ENCODE results near the gene SAE1. TPM values are rescaled to one million over a fixed set of nuclear protein-coding genes. Genes with fewer than 3 reads are reported as not detected.

Gene SAE1
- total and polyA plus RNA-seq, 10 of the 15 experiments (the other 5 are each of a cell fraction or from before 2014, with no cell fraction given), result 62.0 to 246 (median 148) TPM

GRCh38 chr19:47112166-47112996 is 18.3 kb upstream of the SAE1 start (continued):
- TF ChIP-seq SMAD5 (IDR thresholded peaks at IDR 0.05; ENCODE audit: low read depth), result peak; percentile 74; the same call in 1 of the 2 replicates
- TF ChIP-seq FOXM1 (IDR thresholded peaks at IDR 0.05; ENCODE audit: low read depth, low read length), result no peak
- peak; percentile 17; the same call in 1 of the 2 replicates for TF ChIP-seq ASH2L (IDR thresholded peaks at IDR 0.05; ENCODE audit: borderline replicate concordance, low read depth)
- TF ChIP-seq NR2F1 (conservative IDR thresholded peaks at IDR 0.05), result peak; percentile 84
- TF ChIP-seq ZNF207 (IDR thresholded peaks at IDR 0.05; ENCODE audit: borderline replicate concordance), result peak; percentile 62
- no peak; the same call in 1 of the 2 replicates for TF ChIP-seq CREM (IDR thresholded peaks at IDR 0.05; ENCODE audit: low read depth)
- TF ChIP-seq ATF7 (IDR thresholded peaks at IDR 0.05; ENCODE audit: low read depth), result 0 out of 2 replicates have a peak, but pooled peaks have one; percentile 37
- TF ChIP-seq RAD51 (IDR thresholded peaks at IDR 0.05), result no peak
- no peak for TF ChIP-seq IRF4 (IDR thresholded peaks at IDR 0.05; ENCODE audit: low read depth, low read length)
- no peak for TF ChIP-seq MYB (IDR thresholded peaks at IDR 0.05; ENCODE audit: borderline replicate concordance, low read depth, low read length)
- peak; percentile 42; the same call in 1 of the 2 replicates for TF ChIP-seq RB1 (IDR thresholded peaks at IDR 0.05; ENCODE audit: borderline replicate concordance)
- TF ChIP-seq EED (IDR thresholded peaks at IDR 0.05; ENCODE audit: low read depth), result no peak
- no peak; the same call in 1 of the 2 replicates for TF ChIP-seq CREB1 (IDR thresholded peaks at IDR 0.05; ENCODE audit: low read depth)
- TF ChIP-seq CEBPB (IDR thresholded peaks at IDR 0.05; ENCODE audit: borderline replicate concordance in 1 of 2, low read depth in 2 of 2, low read length in 2 of 2), result no peak
- peak; percentile 18 for TF ChIP-seq BCL3 (IDR thresholded peaks at IDR 0.05; ENCODE audit: borderline replicate concordance, insufficient read depth, low read depth, low read length, poor library complexity, severe bottlenecking)
- no peak for TF ChIP-seq NFYB (IDR thresholded peaks at IDR 0.05; ENCODE audit: insufficient read depth, low read depth, low read length)
- TF ChIP-seq ZNF622 (IDR thresholded peaks at IDR 0.05), result no peak
- peak; percentile 40; the same call in 1 of the 2 replicates for TF ChIP-seq POLR2AphosphoS2 (IDR thresholded peaks at IDR 0.05; ENCODE audit: low read depth, low read length)
- no peak for TF ChIP-seq JUNB (IDR thresholded peaks at IDR 0.05)
- TF ChIP-seq ZNF592 (IDR thresholded peaks at IDR 0.05), result peak; percentile 82; the same call in 1 of the 2 replicates
- TF ChIP-seq POLR2A (IDR thresholded peaks at IDR 0.05; ENCODE audit: low read depth, low read length), result peak; percentile 81
- no peak for TF ChIP-seq NFIC (IDR thresholded peaks at IDR 0.05; ENCODE audit: low read depth, low read length)
- no peak for TF ChIP-seq SPI1 (IDR thresholded peaks at IDR 0.05; ENCODE audit: borderline replicate concordance, insufficient read depth, low read depth, low read length)
- TF ChIP-seq MEF2B (IDR thresholded peaks at IDR 0.05; ENCODE audit: partially characterized antibody, poor library complexity, severe bottlenecking), result no peak
- TF ChIP-seq RCOR1 (conservative IDR thresholded peaks at IDR 0.05; ENCODE audit: low read depth, low read length), result no peak
- no peak for TF ChIP-seq RAD21 (IDR thresholded peaks at IDR 0.05; ENCODE audit: insufficient read depth, low read depth, low read length)
- TF ChIP-seq POU2F2 (IDR thresholded peaks at IDR 0.05; ENCODE audit: borderline replicate concordance, low read depth, low read length), result peak; percentile 70; the same call in 2 of the 3 replicates

Measured in GM12878 (cell line).